ENCODE data around the gene FCSK.

FCSK gene

DNA sequence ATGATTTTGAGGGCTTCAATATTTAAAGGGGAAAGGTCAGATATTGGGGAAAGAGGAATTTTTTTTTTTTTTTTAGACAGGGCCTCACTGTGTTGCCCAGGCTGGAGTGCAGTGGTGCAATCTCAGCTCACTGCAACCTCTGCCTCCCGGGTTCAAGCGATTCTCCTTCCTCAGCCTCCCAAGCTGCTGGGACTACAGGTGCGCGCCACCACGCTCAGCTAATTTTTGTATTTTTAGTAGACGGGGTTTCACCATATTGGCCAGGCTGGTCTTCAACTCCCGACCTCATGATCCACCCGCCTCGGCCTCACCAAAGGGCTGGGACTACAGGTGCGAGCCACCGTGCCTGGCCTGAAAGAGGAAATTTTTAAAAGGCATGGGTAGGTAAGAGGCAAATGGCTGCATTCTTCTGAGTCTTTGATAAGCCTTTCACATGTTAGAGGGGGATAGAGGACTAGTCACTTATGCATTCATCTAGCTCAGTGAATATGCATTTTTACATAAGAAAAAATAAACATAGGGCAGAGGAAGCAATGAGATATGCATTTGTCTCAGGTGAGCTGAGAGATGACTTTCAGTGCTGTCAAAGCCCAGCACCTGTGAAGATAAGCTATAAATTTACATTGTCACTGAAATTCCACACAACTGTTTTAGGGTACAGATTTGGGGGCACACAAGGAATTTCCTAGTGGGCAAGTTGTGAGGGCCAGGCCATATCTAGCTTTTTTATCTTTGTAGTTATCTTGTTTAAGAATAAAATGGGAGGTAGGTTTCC lies 1.1 kb upstream of the FCSK start:
- H3K9me3 ChIP-seq (ENCODE audit: control insufficient read depth, insufficient read depth, low read length) = no peaks in the 10 kb centered on the region
- H3K79me2 ChIP-seq (ENCODE audit: control insufficient read depth, low read length) = no peaks in the 10 kb centered on the region
- H3K27me3 ChIP-seq (ENCODE audit: control insufficient read depth, low read length) = no peaks in the 10 kb centered on the region
- H3K4me3 ChIP-seq (ENCODE audit: low read length) = peak overlapping the region; percentile 82
- TF ChIP-seq CTCF (IDR thresholded peaks at IDR 0.05; ENCODE audit: low read depth, low read length, poor library complexity, severe bottlenecking) (no peak), EZH2phosphoT487 (IDR thresholded peaks at IDR 0.05; ENCODE audit: borderline replicate concordance, low read length) (no peak)
- H3K36me3 ChIP-seq (ENCODE audit: control insufficient read depth, low read length) = no peaks in the 10 kb centered on the region
- H3K4me1 ChIP-seq (ENCODE audit: control insufficient read depth, low read length) = peaks cover 19% of the 10 kb centered on the region
- H3K9me2 ChIP-seq (replicated peaks; ENCODE audit: control insufficient read depth, low read length) = no peaks in the 10 kb centered on the region
- H3F3A ChIP-seq (ENCODE audit: control insufficient read depth, insufficient read depth) = peaks cover 3% of the 10 kb centered on the region; the same call in 1 of the 2 replicates
- H4K20me1 ChIP-seq (ENCODE audit: control insufficient read depth, insufficient read depth, low read depth, low read length) = no peaks in the 10 kb centered on the region
- peak overlapping the region; percentile 65 for H3K4me2 ChIP-seq (ENCODE audit: low read length)
- H3K27ac ChIP-seq (ENCODE audit: low read depth, low read length) = peak overlapping the region; percentile 74

- Histone ChIP-seq H3K79me2 (ENCODE audit: control insufficient read depth, low read length) (no peaks in the 10 kb centered on the region), H3K4me1 (ENCODE audit: control insufficient read depth, low read length) (peaks cover 19% of the 10 kb centered on the region), H3K36me3 (ENCODE audit: control insufficient read depth, low read length) (no peaks in the 10 kb centered on the region), H3K4me3 (ENCODE audit: low read length) (peak overlapping the region; percentile 82), H4K20me1 (ENCODE audit: control insufficient read depth, insufficient read depth, low read depth, low read length) (no peaks in the 10 kb centered on the region), H3K9me3 (ENCODE audit: control insufficient read depth, insufficient read depth, low read length) (no peaks in the 10 kb centered on the region), H3K27ac (ENCODE audit: low read depth, low read length) (peak overlapping the region; percentile 74), H3K9me2 (replicated peaks; ENCODE audit: control insufficient read depth, low read length) (no peaks in the 10 kb centered on the region), H3K4me2 (ENCODE audit: low read length) (peak overlapping the region; percentile 65), H3K27me3 (ENCODE audit: control insufficient read depth, low read length) (no peaks in the 10 kb centered on the region), H3F3A (ENCODE audit: control insufficient read depth, insufficient read depth) (peaks cover 3% of the 10 kb centered on the region; the same call in 1 of the 2 replicates)
- TF ChIP-seq EZH2phosphoT487 (IDR thresholded peaks at IDR 0.05; ENCODE audit: borderline replicate concordance, low read length) (no peak), CTCF (IDR thresholded peaks at IDR 0.05; ENCODE audit: low read depth, low read length, poor library complexity, severe bottlenecking) (no peak)
Measured at GRCh38 chr16:70453892-70454221, 538 bp upstream of the FCSK start.

GRCh38 chr16:70455910-70456309 lies 1.5 kb downstream of the FCSK start:
- Histone ChIP-seq H3K27ac (ENCODE audit: low read depth, low read length) (no peak overlapping the region), H3K79me2 (ENCODE audit: control insufficient read depth, low read length) (no peaks in the 10 kb centered on the region), H3K4me3 (ENCODE audit: low read length) (no peak overlapping the region), H3K4me2 (ENCODE audit: low read length) (peak overlapping the region; percentile 16), H3K27me3 (ENCODE audit: control insufficient read depth, low read length) (no peaks in the 10 kb centered on the region), H4K20me1 (ENCODE audit: control insufficient read depth, insufficient read depth, low read depth, low read length) (no peaks in the 10 kb centered on the region), H3F3A (ENCODE audit: control insufficient read depth, insufficient read depth) (peaks cover 3% of the 10 kb centered on the region; the same call in 1 of the 2 replicates), H3K9me3 (ENCODE audit: control insufficient read depth, insufficient read depth, low read length) (no peaks in the 10 kb centered on the region), H3K9me2 (replicated peaks; ENCODE audit: control insufficient read depth, low read length) (no peaks in the 10 kb centered on the region), H3K36me3 (ENCODE audit: control insufficient read depth, low read length) (no peaks in the 10 kb centered on the region), H3K4me1 (ENCODE audit: control insufficient read depth, low read length) (peaks cover 19% of the 10 kb centered on the region)
- no peak for TF ChIP-seq EZH2phosphoT487 (IDR thresholded peaks at IDR 0.05; ENCODE audit: borderline replicate concordance, low read length)
- TF ChIP-seq CTCF (IDR thresholded peaks at IDR 0.05; ENCODE audit: low read depth, low read length, poor library complexity, severe bottlenecking) = peak; percentile 22
